ENCODE results near the gene ELAC2. TPM values are rescaled to one million over a fixed set of nuclear protein-coding genes. Genes with fewer than 3 reads are reported as not detected.

Gene ELAC2
- polyA plus RNA-seq, 1 donor from 2014 or later = 34.6 TPM

DNA sequence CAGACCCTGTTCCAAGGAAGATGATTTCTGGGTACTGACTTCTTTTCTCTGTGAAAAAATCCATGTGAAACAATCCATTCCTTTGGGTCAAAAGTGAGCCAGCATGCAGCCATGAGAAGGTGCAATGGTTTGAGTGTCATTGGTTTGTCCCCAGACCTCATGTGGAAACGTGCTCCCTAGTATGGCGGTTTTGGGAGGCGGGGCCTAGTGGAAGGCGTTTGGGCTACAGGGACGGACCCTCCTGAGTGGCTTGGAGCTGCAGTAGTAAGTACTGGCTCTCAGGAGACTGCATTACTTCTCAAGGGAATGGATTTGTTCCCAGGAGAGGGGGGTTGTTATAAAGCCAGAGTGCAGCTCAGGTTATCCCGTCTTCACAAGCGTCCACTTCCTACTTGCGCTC, 19.4 kb downstream of the ELAC2 start:
- H3K27me3 ChIP-seq (ENCODE audit: insufficient read depth, low read depth, low read length) = no peaks in the 10 kb centered on the region
- no peak overlapping the region for H3K4me3 ChIP-seq (ENCODE audit: low read length)
- H3K36me3 ChIP-seq (ENCODE audit: insufficient read depth, low read length) = peaks cover 13% of the 10 kb centered on the region
- H3F3A ChIP-seq (ENCODE audit: insufficient read depth, low read length, poor library complexity, severe bottlenecking) = no peaks in the 10 kb centered on the region
- no peak overlapping the region for H3K27ac ChIP-seq (ENCODE audit: low read length)
- H4K20me1 ChIP-seq (ENCODE audit: insufficient read depth) = no peaks in the 10 kb centered on the region
- no peaks in the 10 kb centered on the region for H3K79me2 ChIP-seq (replicated peaks; ENCODE audit: insufficient read depth, low read length)
- no peaks in the 10 kb centered on the region for H3K9me3 ChIP-seq (ENCODE audit: low read length)
- no peak overlapping the region for H3K4me2 ChIP-seq (ENCODE audit: low read length)
- no peak overlapping the region for H3K9ac ChIP-seq (ENCODE audit: low read length)
- TF ChIP-seq POLR2AphosphoS5 (IDR thresholded peaks at IDR 0.05) = no peak
- no peak for TF ChIP-seq EZH2 (IDR thresholded peaks at IDR 0.05; ENCODE audit: borderline replicate concordance, insufficient read depth, low read length, poor library complexity, severe bottlenecking)
- no peak for TF ChIP-seq TAF1 (IDR thresholded peaks at IDR 0.05; ENCODE audit: low read depth)
- TF ChIP-seq, protein P1, sequence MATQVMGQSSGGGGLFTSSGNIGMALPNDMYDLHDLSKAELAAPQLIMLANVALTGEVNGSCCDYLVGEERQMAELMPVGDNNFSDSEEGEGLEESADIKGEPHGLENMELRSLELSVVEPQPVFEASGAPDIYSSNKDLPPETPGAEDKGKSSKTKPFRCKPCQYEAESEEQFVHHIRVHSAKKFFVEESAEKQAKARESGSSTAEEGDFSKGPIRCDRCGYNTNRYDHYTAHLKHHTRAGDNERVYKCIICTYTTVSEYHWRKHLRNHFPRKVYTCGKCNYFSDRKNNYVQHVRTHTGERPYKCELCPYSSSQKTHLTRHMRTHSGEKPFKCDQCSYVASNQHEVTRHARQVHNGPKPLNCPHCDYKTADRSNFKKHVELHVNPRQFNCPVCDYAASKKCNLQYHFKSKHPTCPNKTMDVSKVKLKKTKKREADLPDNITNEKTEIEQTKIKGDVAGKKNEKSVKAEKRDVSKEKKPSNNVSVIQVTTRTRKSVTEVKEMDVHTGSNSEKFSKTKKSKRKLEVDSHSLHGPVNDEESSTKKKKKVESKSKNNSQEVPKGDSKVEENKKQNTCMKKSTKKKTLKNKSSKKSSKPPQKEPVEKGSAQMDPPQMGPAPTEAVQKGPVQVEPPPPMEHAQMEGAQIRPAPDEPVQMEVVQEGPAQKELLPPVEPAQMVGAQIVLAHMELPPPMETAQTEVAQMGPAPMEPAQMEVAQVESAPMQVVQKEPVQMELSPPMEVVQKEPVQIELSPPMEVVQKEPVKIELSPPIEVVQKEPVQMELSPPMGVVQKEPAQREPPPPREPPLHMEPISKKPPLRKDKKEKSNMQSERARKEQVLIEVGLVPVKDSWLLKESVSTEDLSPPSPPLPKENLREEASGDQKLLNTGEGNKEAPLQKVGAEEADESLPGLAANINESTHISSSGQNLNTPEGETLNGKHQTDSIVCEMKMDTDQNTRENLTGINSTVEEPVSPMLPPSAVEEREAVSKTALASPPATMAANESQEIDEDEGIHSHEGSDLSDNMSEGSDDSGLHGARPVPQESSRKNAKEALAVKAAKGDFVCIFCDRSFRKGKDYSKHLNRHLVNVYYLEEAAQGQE (IDR thresholded peaks at IDR 0.05; ENCODE audit: borderline replicate concordance) = no peak
- no peak for TF ChIP-seq SMC3 (conservative IDR thresholded peaks at IDR 0.05; ENCODE audit: poor library complexity)
- TF ChIP-seq RAD21 (conservative IDR thresholded peaks at IDR 0.05) = no peak
- TF ChIP-seq EP300 (conservative IDR thresholded peaks at IDR 0.05; ENCODE audit: poor library complexity, severe bottlenecking) = no peak
- H2AFZ ChIP-seq (ENCODE audit: low read depth, low read length) = no peak overlapping the region
- no peaks in the 10 kb centered on the region for H3K9me2 ChIP-seq (ENCODE audit: insufficient read depth, low read length)

DNA sequence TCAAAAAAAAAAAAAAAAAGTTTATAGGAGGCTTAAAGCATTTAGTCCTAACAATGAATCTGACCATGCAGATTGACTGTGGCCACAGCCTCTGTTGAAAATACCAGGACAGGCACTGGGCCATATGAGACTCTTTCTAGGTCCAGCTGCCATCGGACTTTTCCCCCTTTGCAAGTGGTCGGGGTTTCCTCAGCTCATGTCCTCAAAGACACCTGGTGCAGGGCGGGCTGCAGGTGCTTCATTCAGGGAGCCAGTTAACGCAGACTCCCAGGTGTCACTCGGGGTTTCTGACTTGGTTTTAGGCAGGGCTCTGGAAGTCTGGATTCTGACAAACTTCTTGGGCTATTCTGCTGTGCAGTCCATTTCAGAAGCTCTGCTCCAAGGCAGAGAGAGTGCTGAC, 20.9 kb downstream of the ELAC2 start:
- no peak overlapping the region for H3K4me2 ChIP-seq (ENCODE audit: low read length)
- no peaks in the 10 kb centered on the region for H3K9me2 ChIP-seq (ENCODE audit: insufficient read depth, low read length)
- H3F3A ChIP-seq (ENCODE audit: insufficient read depth, low read length, poor library complexity, severe bottlenecking) = no peaks in the 10 kb centered on the region
- no peak overlapping the region for H3K27ac ChIP-seq (ENCODE audit: low read length)
- no peak overlapping the region for H3K9ac ChIP-seq (ENCODE audit: low read length)
- H3K79me2 ChIP-seq (replicated peaks; ENCODE audit: insufficient read depth, low read length) = no peaks in the 10 kb centered on the region
- H4K20me1 ChIP-seq (ENCODE audit: insufficient read depth) = no peaks in the 10 kb centered on the region
- H3K4me3 ChIP-seq (ENCODE audit: low read length) = no peak overlapping the region
- TF ChIP-seq TAF1 (IDR thresholded peaks at IDR 0.05; ENCODE audit: low read depth) = no peak
- no peak for TF ChIP-seq RAD21 (conservative IDR thresholded peaks at IDR 0.05)
- TF ChIP-seq, protein P2, sequence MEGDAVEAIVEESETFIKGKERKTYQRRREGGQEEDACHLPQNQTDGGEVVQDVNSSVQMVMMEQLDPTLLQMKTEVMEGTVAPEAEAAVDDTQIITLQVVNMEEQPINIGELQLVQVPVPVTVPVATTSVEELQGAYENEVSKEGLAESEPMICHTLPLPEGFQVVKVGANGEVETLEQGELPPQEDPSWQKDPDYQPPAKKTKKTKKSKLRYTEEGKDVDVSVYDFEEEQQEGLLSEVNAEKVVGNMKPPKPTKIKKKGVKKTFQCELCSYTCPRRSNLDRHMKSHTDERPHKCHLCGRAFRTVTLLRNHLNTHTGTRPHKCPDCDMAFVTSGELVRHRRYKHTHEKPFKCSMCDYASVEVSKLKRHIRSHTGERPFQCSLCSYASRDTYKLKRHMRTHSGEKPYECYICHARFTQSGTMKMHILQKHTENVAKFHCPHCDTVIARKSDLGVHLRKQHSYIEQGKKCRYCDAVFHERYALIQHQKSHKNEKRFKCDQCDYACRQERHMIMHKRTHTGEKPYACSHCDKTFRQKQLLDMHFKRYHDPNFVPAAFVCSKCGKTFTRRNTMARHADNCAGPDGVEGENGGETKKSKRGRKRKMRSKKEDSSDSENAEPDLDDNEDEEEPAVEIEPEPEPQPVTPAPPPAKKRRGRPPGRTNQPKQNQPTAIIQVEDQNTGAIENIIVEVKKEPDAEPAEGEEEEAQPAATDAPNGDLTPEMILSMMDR (IDR thresholded peaks at IDR 0.05; ENCODE audit: poor library complexity, severe bottlenecking) = no peak
- TF ChIP-seq POLR2AphosphoS5 (IDR thresholded peaks at IDR 0.05) = no peak
- no peak for TF ChIP-seq SMC3 (conservative IDR thresholded peaks at IDR 0.05; ENCODE audit: poor library complexity)
- TF ChIP-seq EZH2 (IDR thresholded peaks at IDR 0.05; ENCODE audit: borderline replicate concordance, insufficient read depth, low read length, poor library complexity, severe bottlenecking) = no peak
- TF ChIP-seq EP300 (conservative IDR thresholded peaks at IDR 0.05; ENCODE audit: poor library complexity, severe bottlenecking) = no peak
- TF ChIP-seq MXI1 (conservative IDR thresholded peaks at IDR 0.05; ENCODE audit: poor library complexity, severe bottlenecking) = no peak
- TF ChIP-seq, protein P1 (IDR thresholded peaks at IDR 0.05; ENCODE audit: borderline replicate concordance) = no peak
- H3K36me3 ChIP-seq (ENCODE audit: insufficient read depth, low read length) = peaks cover 7% of the 10 kb centered on the region
- no peaks in the 10 kb centered on the region for H3K9me3 ChIP-seq (ENCODE audit: low read length)
- H2AFZ ChIP-seq (ENCODE audit: low read depth, low read length) = no peak overlapping the region
- H3K27me3 ChIP-seq (ENCODE audit: insufficient read depth, low read depth, low read length) = no peaks in the 10 kb centered on the region
